ENCODE measurements around the gene LPCAT3. TPM values are rescaled to one million over a fixed set of nuclear protein-coding genes. Genes with fewer than 3 reads are reported as not detected.
"Not testable (repeated sequence)": the region's sequence is repeated elsewhere in the genome, so short reads cannot be mapped to it uniquely, and the experiment has no call there.

LPCAT3 gene
- total RNA-seq, 1 donor from 2014 or later, result 21.3 TPM

- Mint-ChIP-seq H3K36me3 (ENCODE audit: low read depth) (no peaks in the 10 kb centered on the region), H3K27ac (no peak overlapping the region), H3K27me3 (no peaks in the 10 kb centered on the region), H3K4me3 (no peak overlapping the region), H3K4me1 (no peaks in the 10 kb centered on the region), H3K9me3 (no peaks in the 10 kb centered on the region)
- no peak for ATAC-seq (ENCODE audit: low read depth)
- no peak for TF ChIP-seq CTCF (IDR thresholded peaks at IDR 0.05)
- intact Hi-C loops (cut with micrococcal nuclease), result no loop called here
- CTCF ChIA-PET, result interaction anchor here (0.7 kb wide), 1 partner anchor 44 kb away, joined by 3 read pairs; no protein-coding TSS in a partner anchor
- DNase-seq, result no peak
- POLR2A ChIA-PET, result no interaction called here
Observed at GRCh38 chr12:7038591-7038990, 20.3 kb upstream of the LPCAT3 start.

GRCh38 chr12:7037411-7037810, 19.1 kb upstream of the LPCAT3 start:
- H3K4me3 Mint-ChIP-seq; H3K9me3 Mint-ChIP-seq; POLR2A ChIA-PET; ATAC-seq (ENCODE audit: low read depth); H3K36me3 Mint-ChIP-seq (ENCODE audit: low read depth); DNase-seq; intact Hi-C loops (cut with micrococcal nuclease); H3K27ac Mint-ChIP-seq; CTCF ChIA-PET; H3K27me3 Mint-ChIP-seq; H3K4me1 Mint-ChIP-seq: not testable (repeated sequence)

- Mint-ChIP-seq H3K36me3 (ENCODE audit: low read depth) (no peaks in the 10 kb centered on the region), H3K27ac (no peak overlapping the region), H3K9me3 (no peaks in the 10 kb centered on the region), H3K4me1 (no peaks in the 10 kb centered on the region), H3K27me3 (no peaks in the 10 kb centered on the region), H3K4me3 (no peak overlapping the region)
- no peak for ATAC-seq (ENCODE audit: low read depth)
- TF ChIP-seq CTCF (IDR thresholded peaks at IDR 0.05), result no peak
- ChIA-PET CTCF (no interaction called here), POLR2A (no interaction called here)
- intact Hi-C loops (cut with micrococcal nuclease), result no loop called here
- no peak for DNase-seq
Observed at GRCh38 chr12:7035463-7035862, 17.2 kb upstream of the LPCAT3 start.

- Mint-ChIP-seq H3K4me3 (no peak overlapping the region), H3K4me1 (no peaks in the 10 kb centered on the region), H3K27ac (no peak overlapping the region), H3K27me3 (no peaks in the 10 kb centered on the region), H3K9me3 (no peaks in the 10 kb centered on the region), H3K36me3 (ENCODE audit: low read depth) (no peaks in the 10 kb centered on the region)
- DNase-seq (no peak), ATAC-seq (ENCODE audit: low read depth) (no peak)
- ChIA-PET POLR2A (no interaction called here), CTCF (no interaction called here)
- intact Hi-C loops (cut with micrococcal nuclease), result no loop called here
- no peak for TF ChIP-seq CTCF (IDR thresholded peaks at IDR 0.05)
Observed at GRCh38 chr12:7034464-7034863, 16.2 kb upstream of the LPCAT3 start.

- no peaks in the 10 kb centered on the region for H3K4me1 Mint-ChIP-seq
- no peak overlapping the region for H3K27ac Mint-ChIP-seq
- no peak for ATAC-seq (ENCODE audit: low read depth)
- no peak overlapping the region for H3K4me3 Mint-ChIP-seq
- CTCF ChIA-PET, result interaction anchor here (1.0 kb wide), 1 partner anchor 63 kb away, joined by 3 read pairs; no protein-coding TSS in a partner anchor
- intact Hi-C loops (cut with micrococcal nuclease), result no loop called here
- no peaks in the 10 kb centered on the region for H3K9me3 Mint-ChIP-seq
- no peak for DNase-seq
- H3K36me3 Mint-ChIP-seq (ENCODE audit: low read depth), result no peaks in the 10 kb centered on the region
- POLR2A ChIA-PET, result no interaction called here
- no peaks in the 10 kb centered on the region for H3K27me3 Mint-ChIP-seq
- TF ChIP-seq CTCF (IDR thresholded peaks at IDR 0.05), result no peak
Observed at GRCh38 chr12:7032990-7033389, 14.7 kb upstream of the LPCAT3 start.

GRCh38 chr12:7031306-7031705, 13.0 kb upstream of the LPCAT3 start:
- Mint-ChIP-seq H3K4me1 (no peaks in the 10 kb centered on the region), H3K4me3 (no peak overlapping the region), H3K27me3 (no peaks in the 10 kb centered on the region), H3K36me3 (ENCODE audit: low read depth) (no peaks in the 10 kb centered on the region), H3K27ac (no peak overlapping the region), H3K9me3 (no peaks in the 10 kb centered on the region)
- POLR2A ChIA-PET, result no interaction called here
- intact Hi-C loops (cut with micrococcal nuclease), result no loop called here
- CTCF ChIA-PET, result no interaction called here
- DNase-seq (no peak), ATAC-seq (ENCODE audit: low read depth) (no peak)
- TF ChIP-seq CTCF (IDR thresholded peaks at IDR 0.05), result no peak
